ENCODE results near the gene ZNF621. TPM values are rescaled to one million over a fixed set of nuclear protein-coding genes. Genes with fewer than 3 reads are reported as not detected.
"Not testable (repeated sequence)": the region's sequence is repeated elsewhere in the genome, so short reads cannot be mapped to it uniquely, and the experiment has no call there.

Gene ZNF621
- total and polyA plus RNA-seq, 4 donors = 3.3 to 11.5 (median 7.0) TPM

DNA sequence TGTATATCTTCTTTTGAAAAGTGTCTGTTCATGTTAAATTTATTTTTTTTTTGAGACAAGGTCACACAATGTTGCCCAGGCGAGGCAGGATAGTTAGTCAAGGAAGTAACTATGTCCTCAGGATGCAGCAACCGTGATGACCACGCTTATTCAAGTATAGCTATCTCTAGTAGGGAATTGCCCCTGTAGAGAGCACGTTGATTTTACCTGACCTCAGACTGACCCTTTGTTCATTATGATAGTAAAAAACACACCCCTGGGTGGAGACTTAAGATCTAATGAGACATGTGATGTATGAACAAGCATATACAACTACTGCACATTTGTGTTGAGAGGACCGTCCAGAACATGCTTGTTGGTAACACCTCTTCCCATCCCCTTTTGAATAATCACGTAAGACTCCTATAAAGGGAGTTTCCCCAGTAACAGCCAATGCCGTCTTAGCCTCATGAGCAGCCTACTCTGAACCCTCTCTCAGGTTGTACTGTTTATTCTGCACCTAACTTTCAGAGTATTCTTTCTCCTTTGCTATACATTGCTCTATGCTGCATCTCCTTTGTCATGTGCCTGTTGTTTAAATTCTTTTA lies 32.9 kb downstream of the ZNF621 start (continued):
- TF ChIP-seq, protein P1, sequence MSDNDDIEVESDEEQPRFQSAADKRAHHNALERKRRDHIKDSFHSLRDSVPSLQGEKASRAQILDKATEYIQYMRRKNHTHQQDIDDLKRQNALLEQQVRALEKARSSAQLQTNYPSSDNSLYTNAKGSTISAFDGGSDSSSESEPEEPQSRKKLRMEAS (IDR thresholded peaks at IDR 0.05) = no peak
- no peak for TF ChIP-seq JUND (IDR thresholded peaks at IDR 0.05)
- no peak for TF ChIP-seq FOXA1 (IDR thresholded peaks at IDR 0.05)

DNA sequence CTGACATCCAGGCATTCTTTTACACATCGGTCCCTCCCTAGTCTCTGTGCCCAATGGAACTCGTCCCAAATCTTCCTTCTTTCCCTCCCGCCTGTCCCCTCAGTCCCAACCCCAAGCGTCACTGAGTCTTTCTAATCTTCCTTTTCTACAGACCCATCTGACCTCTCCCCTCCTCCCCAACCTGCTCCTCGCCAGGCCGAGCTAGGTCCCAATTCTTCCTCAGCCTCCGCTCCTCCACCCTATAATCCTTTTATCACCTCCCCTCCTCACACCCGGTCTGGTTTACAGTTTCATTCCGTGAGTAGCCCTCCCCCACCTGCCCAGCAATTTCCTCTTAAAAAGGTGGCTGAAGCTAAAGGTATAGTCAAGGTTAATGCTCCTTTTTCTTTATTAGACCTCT lies 37.7 kb downstream of the ZNF621 start:
- H3K9ac ChIP-seq (ENCODE audit: low read depth in 1 of 2, low read length in 2 of 2); H3K27ac ChIP-seq (ENCODE audit: low read depth in 1 of 2, low read length in 2 of 2); DNase-seq (ENCODE audit: low spot score); H3K4me3 ChIP-seq (ENCODE audit: low read depth in 1 of 3, low read length in 3 of 3); H3K9me3 ChIP-seq (ENCODE audit: control insufficient read depth in 4 of 4, low read length in 3 of 4); H3K4me1 ChIP-seq (ENCODE audit: control insufficient read depth in 4 of 4, insufficient read depth in 4 of 4, low read length in 3 of 4); H3K27me3 ChIP-seq (ENCODE audit: control insufficient read depth in 4 of 4, insufficient read depth in 4 of 4, low read length in 3 of 4); H3K36me3 ChIP-seq (ENCODE audit: control insufficient read depth in 4 of 4, insufficient read depth in 3 of 4, low read depth in 1 of 4, low read length in 3 of 4): not testable (repeated sequence)
- WGBS = 87% methylated on average over 9 of the region's 9 CpGs

DNA sequence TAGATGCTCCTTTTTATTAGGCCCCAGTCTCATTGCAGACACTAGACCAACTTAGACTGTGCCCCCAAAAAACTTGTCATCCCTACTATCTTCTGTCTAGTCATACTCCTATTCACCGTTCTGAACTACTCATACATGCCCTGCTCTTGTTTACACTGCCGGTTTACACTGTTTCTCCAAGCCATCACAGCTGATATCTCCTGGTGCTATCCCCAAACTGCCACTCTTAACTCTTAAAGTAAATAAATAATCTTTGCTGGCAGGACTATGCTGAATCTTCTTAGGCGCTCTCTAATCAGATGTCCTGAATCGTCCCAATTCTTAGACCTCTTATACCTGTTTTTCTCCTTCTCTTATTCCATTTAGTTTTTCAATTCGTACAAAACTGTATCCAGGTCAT lies 40.9 kb downstream of the ZNF621 start:
- H3K9ac ChIP-seq (ENCODE audit: low read depth in 1 of 2, low read length in 2 of 2); H3K27ac ChIP-seq (ENCODE audit: low read depth in 1 of 2, low read length in 2 of 2); H3K9me3 ChIP-seq (ENCODE audit: control insufficient read depth in 4 of 4, low read length in 3 of 4); H3K4me3 ChIP-seq (ENCODE audit: low read depth in 1 of 3, low read length in 3 of 3); DNase-seq (ENCODE audit: low spot score); H3K4me1 ChIP-seq (ENCODE audit: control insufficient read depth in 4 of 4, insufficient read depth in 4 of 4, low read length in 3 of 4); H3K36me3 ChIP-seq (ENCODE audit: control insufficient read depth in 4 of 4, insufficient read depth in 3 of 4, low read depth in 1 of 4, low read length in 3 of 4); H3K27me3 ChIP-seq (ENCODE audit: control insufficient read depth in 4 of 4, insufficient read depth in 4 of 4, low read length in 3 of 4): not testable (repeated sequence)
- WGBS = 79% methylated on average over 5 of the region's 5 CpGs

DNA sequence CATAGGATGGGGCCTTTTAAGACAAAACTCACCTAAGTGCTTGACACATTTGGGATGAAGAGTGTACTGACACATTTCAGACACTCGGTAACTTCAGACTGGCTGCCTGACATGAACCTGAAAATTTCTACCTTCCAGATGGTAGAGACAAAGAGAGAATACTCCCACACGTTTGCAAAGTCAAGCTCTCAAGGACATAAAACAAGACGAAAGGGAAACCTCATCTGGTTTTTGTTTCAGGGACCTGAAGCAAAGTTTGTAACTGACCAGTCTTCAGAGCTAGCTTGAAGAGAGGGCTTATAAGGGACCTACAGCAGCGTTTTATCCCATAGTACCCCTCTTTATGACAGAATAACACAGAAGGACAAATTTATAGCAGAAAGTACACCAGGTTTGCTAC lies 41.9 kb downstream of the ZNF621 start:
- Histone ChIP-seq H3K36me3 (ENCODE audit: control insufficient read depth in 4 of 4, insufficient read depth in 3 of 4, low read depth in 1 of 4, low read length in 3 of 4) (no peaks in the 10 kb centered on the region), H3K9me3 (ENCODE audit: control insufficient read depth in 4 of 4, low read length in 3 of 4) (peaks cover 0 to 8% (median 3%) of the 10 kb centered on the region in 4 donors), H3K27me3 (ENCODE audit: control insufficient read depth in 4 of 4, insufficient read depth in 4 of 4, low read length in 3 of 4) (no peaks in the 10 kb centered on the region), H3K9ac (ENCODE audit: low read depth in 1 of 2, low read length in 2 of 2) (no peak overlapping the region), H3K4me3 (ENCODE audit: low read depth in 1 of 3, low read length in 3 of 3) (no peak overlapping the region), H3K27ac (ENCODE audit: low read depth in 1 of 2, low read length in 2 of 2) (no peak overlapping the region), H3K4me1 (ENCODE audit: control insufficient read depth in 4 of 4, insufficient read depth in 4 of 4, low read length in 3 of 4) (no peaks in the 10 kb centered on the region)
- 78% methylated on average over 4 of the region's 4 CpGs for WGBS
- no peak for TF ChIP-seq FOXA1 (IDR thresholded peaks at IDR 0.05)
- TF ChIP-seq, protein P1 (IDR thresholded peaks at IDR 0.05) = no peak
- no peak for TF ChIP-seq HNF4G (IDR thresholded peaks at IDR 0.05)
- TF ChIP-seq SP1 (IDR thresholded peaks at IDR 0.05) = no peak
- no peak for TF ChIP-seq GABPA (IDR thresholded peaks at IDR 0.05 in 1 of 2, conservative IDR thresholded peaks at IDR 0.05 in 1 of 2)
- no peak for TF ChIP-seq JUND (IDR thresholded peaks at IDR 0.05)
- TF ChIP-seq FOXA2 (IDR thresholded peaks at IDR 0.05) = no peak
- TF ChIP-seq, protein P2, sequence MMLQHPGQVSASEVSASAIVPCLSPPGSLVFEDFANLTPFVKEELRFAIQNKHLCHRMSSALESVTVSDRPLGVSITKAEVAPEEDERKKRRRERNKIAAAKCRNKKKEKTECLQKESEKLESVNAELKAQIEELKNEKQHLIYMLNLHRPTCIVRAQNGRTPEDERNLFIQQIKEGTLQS (IDR thresholded peaks at IDR 0.05) = no peak
- no peak for TF ChIP-seq EGR1 (IDR thresholded peaks at IDR 0.05; ENCODE audit: low read depth in 2 of 2)
- TF ChIP-seq, protein P3, sequence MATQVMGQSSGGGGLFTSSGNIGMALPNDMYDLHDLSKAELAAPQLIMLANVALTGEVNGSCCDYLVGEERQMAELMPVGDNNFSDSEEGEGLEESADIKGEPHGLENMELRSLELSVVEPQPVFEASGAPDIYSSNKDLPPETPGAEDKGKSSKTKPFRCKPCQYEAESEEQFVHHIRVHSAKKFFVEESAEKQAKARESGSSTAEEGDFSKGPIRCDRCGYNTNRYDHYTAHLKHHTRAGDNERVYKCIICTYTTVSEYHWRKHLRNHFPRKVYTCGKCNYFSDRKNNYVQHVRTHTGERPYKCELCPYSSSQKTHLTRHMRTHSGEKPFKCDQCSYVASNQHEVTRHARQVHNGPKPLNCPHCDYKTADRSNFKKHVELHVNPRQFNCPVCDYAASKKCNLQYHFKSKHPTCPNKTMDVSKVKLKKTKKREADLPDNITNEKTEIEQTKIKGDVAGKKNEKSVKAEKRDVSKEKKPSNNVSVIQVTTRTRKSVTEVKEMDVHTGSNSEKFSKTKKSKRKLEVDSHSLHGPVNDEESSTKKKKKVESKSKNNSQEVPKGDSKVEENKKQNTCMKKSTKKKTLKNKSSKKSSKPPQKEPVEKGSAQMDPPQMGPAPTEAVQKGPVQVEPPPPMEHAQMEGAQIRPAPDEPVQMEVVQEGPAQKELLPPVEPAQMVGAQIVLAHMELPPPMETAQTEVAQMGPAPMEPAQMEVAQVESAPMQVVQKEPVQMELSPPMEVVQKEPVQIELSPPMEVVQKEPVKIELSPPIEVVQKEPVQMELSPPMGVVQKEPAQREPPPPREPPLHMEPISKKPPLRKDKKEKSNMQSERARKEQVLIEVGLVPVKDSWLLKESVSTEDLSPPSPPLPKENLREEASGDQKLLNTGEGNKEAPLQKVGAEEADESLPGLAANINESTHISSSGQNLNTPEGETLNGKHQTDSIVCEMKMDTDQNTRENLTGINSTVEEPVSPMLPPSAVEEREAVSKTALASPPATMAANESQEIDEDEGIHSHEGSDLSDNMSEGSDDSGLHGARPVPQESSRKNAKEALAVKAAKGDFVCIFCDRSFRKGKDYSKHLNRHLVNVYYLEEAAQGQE (IDR thresholded peaks at IDR 0.05) = no peak
- no peak for TF ChIP-seq YY1 (IDR thresholded peaks at IDR 0.05)
- TF ChIP-seq, protein P4, sequence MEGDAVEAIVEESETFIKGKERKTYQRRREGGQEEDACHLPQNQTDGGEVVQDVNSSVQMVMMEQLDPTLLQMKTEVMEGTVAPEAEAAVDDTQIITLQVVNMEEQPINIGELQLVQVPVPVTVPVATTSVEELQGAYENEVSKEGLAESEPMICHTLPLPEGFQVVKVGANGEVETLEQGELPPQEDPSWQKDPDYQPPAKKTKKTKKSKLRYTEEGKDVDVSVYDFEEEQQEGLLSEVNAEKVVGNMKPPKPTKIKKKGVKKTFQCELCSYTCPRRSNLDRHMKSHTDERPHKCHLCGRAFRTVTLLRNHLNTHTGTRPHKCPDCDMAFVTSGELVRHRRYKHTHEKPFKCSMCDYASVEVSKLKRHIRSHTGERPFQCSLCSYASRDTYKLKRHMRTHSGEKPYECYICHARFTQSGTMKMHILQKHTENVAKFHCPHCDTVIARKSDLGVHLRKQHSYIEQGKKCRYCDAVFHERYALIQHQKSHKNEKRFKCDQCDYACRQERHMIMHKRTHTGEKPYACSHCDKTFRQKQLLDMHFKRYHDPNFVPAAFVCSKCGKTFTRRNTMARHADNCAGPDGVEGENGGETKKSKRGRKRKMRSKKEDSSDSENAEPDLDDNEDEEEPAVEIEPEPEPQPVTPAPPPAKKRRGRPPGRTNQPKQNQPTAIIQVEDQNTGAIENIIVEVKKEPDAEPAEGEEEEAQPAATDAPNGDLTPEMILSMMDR (IDR thresholded peaks at IDR 0.05; ENCODE audit: low read depth, low read length, missing input control) = no peak
- TF ChIP-seq RXRA (IDR thresholded peaks at IDR 0.05) = no peak
- no peak for TF ChIP-seq TAF1 (conservative IDR thresholded peaks at IDR 0.05)
- TF ChIP-seq RAD21 (IDR thresholded peaks at IDR 0.05) = no peak
- TF ChIP-seq, protein P5, sequence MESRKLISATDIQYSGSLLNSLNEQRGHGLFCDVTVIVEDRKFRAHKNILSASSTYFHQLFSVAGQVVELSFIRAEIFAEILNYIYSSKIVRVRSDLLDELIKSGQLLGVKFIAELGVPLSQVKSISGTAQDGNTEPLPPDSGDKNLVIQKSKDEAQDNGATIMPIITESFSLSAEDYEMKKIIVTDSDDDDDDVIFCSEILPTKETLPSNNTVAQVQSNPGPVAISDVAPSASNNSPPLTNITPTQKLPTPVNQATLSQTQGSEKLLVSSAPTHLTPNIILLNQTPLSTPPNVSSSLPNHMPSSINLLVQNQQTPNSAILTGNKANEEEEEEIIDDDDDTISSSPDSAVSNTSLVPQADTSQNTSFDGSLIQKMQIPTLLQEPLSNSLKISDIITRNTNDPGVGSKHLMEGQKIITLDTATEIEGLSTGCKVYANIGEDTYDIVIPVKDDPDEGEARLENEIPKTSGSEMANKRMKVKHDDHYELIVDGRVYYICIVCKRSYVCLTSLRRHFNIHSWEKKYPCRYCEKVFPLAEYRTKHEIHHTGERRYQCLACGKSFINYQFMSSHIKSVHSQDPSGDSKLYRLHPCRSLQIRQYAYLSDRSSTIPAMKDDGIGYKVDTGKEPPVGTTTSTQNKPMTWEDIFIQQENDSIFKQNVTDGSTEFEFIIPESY (IDR thresholded peaks at IDR 0.05) = no peak
- TF ChIP-seq HNF4A (conservative IDR thresholded peaks at IDR 0.05) = no peak
- no peak for TF ChIP-seq NR2F2 (IDR thresholded peaks at IDR 0.05)
- DNase-seq (ENCODE audit: low spot score) = no peak
